Hepatic stellate cell (primary cell): Measurements from ENCODE around the gene ADCY5.

ENCODE experiments used
- DNase-seq: peaks from one replicate; pipeline ENCODE4 v3.0.0; 2011; ENCODE audit warnings: low spot score

Gene ADCY5

DNA sequence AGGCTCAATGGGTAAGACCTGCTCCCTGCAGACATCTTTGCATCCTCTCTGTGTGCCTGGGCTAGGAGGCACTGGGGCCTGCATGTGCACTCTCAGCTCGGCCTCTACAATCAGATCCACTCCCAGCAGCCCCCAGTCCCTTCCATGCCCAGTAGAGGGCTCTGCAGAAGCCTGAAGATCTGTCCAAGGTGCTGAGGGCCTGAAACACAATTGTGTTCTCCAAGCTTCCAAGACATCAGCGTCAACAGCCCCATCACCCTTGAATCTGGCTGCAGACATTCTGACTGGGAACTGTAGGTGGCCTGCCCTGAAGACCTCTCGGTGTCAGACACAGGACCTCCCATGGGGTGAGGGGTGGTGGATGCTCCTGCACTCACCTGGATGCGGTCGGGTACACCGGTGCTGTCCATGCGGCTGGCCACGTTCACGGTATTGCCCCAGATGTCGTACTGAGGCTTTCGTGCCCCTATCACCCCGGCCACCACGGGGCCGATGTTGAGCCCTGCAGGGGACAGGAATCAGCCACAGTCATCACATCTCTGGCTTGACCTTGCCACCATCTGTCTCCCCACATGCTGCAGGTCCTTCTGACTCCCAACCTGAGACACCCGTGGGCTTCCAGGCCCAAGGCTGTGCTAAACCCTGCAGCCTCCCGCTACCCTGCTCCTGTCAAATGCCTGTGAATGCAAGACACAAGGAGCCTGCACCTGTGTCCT lies 162.4 kb downstream of the ADCY5 start:
- peak; percentile 87 for DNase-seq

- no peak for DNase-seq
These were observed 163.0 kb downstream of the ADCY5 start for GRCh38 chr3:123285931-123286307.

GRCh38 chr3:123285479-123285878 lies 163.4 kb downstream of the ADCY5 start:
- DNase-seq: no peak

DNA sequence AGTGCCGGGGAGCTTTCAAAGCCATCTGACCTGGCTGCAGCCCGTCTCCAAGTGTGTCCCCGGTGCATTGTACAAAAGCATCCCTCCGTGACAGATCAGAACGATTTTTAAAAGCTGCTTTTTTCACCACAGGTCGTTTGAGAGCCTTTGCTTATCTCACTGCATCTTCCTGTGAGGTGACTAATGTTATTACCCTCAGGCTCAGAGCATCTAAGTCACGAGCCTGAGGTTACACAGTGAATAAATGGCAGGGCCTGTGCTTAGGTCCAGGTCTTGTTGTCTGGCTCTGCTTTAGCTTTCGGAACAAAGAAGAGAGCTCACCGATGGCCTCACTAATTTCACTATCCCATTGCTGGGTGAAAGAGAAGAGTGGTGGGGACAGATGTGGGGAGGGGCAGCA lies 163.8 kb downstream of the ADCY5 start:
- no peak for DNase-seq

DNA sequence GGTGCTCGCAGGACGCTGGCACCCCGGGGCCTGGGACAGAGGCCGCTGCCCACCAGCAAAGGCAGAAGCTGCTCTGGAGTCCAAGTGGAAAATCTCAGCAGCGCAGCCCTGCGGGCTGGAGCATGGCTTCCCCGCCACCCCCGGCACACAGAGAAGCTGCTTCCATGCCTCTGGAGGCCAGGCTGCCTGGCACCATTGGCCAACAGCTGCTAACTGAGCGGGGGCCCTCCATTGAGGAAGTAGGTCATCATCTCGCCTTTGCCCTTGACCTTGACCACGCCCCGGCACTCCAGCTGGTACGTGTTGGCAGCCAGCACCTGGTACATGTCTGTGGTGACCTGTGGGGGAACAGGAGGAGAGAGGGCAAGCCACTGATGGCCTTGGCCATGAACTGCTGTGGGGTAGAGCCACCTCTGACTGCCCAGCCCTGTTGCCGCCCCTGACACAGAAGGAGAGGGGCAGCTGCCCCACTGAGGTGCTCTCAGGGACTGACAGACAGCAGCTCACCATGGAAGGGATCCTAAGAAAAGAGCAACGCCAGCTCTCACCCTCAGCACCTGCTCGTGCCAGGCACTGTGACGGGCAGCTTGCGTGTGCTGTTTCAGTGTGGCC lies 164.4 kb downstream of the ADCY5 start:
- no peak for DNase-seq

DNA sequence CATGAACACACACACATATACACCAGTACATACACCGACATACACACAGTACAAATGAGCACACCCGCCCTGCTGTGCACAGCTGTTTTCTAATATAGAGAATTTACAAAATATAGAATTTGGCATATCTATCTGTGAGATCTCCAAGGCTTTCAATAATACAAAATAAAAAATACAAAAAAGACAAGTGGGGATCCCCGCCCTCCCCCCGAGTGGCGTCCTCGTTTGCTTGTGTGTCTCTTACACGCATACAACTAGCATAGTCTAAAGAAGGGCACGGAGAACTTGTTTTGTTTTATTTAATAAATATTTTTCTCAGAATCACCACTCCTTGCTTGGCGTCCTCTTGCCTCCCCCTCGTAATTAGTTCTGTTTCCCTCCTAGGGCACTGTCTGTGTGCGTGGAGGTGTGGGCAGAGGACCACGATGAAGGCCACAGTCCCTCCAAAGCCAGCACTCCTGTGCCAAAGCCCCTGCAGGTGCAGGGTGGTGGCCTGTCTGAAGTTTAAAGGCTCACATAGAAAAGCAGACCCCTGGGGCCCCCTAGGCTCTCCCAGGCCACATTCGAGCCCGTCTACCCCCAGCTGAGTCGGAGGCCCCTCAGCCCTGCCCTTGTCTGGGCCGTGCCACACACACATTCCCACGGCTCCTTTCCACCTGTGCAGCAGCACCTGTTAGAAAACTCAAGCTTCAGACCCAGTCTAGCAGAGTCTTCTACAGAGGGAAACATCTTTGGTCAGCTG lies 165.1 kb downstream of the ADCY5 start:
- no peak for DNase-seq

DNA sequence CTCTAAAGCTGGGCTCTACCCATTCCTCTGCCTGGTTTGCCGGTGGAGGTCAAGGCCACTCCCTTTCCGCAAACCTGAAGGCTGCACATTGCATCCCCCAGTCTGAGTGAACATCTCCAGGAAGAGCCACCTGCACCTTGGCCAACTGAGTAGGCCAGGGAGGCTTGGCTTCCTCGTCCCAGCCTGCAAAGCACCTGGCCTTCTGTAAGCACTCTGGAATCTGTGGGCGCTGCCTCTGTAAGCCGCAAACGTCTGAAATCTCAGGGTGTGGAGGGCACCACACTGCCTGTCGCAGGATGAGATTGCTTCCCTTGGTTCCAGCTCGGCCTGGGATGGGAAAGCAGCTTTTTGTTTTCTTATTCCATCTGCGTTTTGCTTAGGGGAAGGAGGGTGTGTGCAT lies 165.8 kb downstream of the ADCY5 start:
- DNase-seq: no peak

- no peak for DNase-seq
These were observed 166.4 kb downstream of the ADCY5 start for GRCh38 chr3:123282461-123282860.

DNA sequence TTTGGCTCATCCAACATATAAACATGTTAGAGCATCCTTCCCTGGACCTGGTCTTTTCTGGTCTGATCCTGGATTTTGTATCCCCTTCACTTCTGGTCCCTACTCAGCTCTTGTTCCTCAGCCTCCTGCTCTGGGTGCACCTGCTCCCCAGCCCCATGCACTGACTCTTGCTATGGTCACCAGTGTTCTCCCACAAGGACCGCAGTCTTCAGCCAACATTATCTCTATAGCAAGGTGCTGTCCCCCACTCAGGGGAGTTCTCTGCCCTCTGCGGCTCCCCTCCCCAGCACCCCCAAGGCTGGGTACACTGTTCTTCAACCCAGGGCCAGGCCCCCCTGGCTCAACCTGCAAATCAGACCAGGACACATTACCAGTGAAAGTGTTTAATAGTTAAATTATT lies 167.0 kb downstream of the ADCY5 start:
- no peak for DNase-seq

GRCh38 chr3:123281406-123281805 lies 167.5 kb downstream of the ADCY5 start:
- DNase-seq: no peak

DNA sequence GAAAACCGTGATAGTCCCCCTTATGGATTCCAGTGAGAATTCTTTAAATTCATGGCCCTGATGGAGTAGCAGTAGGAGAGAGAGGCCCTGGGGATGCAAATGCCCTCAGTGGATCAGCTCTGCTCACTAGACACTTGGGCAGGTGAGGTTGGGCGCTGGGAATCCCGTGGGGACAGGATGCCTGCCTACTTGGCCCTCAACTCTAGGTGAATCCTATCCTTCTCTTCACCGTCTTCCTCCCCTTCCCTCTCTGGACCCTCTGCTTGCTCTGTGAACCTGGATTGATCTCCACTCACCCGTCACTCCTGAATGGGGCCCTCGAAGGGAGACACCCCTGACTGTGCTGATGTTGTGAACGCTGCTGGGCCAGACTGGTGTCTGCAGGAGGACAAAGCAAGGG lies 169.8 kb downstream of the ADCY5 start:
- DNase-seq: no peak

GRCh38 chr3:123278446-123278845 lies 170.4 kb downstream of the ADCY5 start:
- DNase-seq: no peak

DNA sequence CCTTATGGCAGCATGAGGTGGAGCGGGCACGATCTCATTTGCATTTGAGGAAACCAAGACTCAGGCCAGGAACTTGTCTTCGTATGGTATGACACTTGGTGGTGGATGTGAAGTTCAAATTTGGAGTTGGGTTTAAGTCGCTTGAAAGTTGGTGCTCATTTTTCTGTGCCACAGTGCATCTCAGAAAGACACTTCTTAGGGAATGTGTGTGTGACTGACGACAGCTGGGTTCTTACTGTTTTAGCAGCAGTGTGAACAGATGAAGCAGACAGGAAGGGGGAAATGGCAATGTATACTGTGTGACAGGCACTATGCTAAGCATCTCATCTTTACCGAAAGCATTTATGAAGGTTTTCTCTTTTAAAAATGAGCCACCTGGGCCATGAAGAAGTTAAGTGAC lies 171.8 kb downstream of the ADCY5 start:
- no peak for DNase-seq

DNA sequence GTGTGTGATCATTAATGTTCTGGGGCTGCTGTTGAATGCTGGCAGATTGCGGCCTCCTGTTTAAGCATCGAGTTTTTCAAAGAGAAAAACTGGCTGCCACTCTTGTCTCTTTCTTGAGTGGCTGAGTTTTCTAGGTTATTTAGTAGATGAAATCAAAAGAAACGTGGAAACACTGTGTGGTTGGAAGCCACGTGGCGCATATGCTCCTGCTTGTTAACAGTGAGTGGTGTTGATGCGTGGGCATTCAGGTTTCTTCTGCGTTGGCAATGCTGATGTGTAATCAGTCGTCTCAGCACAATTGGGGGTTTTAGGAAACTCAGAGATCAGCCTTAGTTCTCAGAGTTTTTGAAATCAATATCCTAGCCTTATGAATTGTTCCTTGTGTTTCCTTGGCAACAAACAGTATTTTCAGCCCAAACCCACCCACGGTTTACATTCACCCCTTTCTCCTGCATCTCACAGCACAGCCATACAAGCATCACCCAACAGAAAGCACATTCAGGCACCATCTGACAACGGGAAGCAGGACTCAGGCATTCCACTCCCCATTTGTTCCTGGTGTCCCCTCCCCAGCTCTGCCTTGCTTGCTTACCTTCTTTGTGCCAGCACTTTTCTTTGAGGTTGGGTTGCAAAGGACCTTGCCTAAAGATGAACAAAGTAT lies 172.4 kb downstream of the ADCY5 start:
- DNase-seq: no peak

DNA sequence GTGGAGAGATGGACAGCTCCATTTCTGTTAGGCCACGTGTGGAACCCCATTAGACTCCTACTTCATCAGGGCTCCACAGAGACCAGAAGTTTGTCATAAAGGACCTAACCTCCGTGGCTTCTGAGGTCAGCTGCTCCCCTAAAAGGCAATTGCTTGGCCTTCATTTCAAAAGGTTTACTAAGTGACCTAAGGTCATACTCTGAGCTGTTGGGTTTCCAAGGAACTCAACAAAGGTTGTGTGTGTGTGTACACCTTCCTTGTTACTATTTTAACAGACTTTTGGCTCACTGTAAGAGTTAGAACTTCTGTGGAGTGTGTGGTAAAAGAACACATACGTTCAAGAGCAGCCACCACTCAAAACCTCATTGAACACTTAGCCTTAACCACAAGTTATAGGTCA lies 173.2 kb downstream of the ADCY5 start:
- DNase-seq: no peak

DNA sequence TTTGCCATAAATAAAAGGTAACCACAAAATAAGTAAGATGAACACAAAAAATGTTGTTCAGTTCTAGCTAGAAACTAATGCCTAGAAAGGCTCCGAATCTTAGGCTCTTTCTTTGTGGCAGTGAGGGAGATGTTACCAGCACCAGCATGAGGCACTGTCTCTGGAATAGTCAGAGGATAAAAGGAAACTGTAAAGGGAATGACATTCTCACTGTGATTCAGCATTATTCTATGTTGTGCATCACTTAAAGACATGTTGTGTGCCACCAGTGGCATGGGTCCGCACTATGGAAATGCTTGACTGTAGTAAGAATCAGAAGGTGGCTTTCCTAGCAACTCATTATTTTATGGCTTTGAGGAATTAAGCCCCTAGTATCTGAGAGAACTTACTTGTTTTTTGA lies 176.3 kb downstream of the ADCY5 start:
- no peak for DNase-seq

GRCh38 chr3:123271466-123272159 lies 177.3 kb downstream of the ADCY5 start:
- no peak for DNase-seq

DNA sequence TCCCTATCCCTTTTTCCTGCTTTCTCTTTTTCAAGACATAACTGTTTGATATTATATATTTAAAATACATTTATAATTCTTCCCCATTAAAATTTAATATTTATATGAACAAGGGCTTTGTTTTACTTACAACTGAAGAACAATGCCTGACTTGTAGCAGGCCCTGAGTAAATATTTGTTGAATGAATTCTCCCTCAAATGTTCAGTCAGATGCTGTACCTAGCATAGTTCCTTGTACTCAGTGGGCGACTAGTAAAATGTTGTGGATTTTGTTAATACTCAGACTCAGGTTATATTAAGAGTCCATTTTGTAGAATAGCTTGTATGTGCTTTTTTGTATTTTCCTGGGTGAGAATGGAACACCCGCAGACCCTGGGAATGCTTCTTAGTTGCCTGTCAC lies 178.1 kb downstream of the ADCY5 start:
- DNase-seq: no peak

DNA sequence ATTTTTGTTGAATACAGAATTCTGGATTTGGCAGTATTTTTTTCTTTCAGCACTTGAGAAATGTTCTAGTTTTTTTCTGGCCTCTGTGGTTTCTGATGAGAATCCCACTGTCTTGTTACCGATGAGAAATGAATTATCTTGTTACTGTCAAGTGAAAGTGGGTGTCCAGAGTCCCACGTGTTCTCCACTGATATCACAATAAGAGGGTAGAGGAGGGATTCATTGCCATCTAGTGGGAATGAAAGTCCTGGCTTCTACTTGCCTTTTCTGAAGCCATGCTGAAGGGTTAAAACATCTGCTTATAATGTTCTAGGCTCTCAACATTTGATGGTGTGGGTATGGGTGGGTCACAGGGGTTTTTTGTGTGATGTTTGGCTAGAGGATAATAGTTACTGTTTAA lies 181.1 kb downstream of the ADCY5 start:
- DNase-seq: no peak

DNA sequence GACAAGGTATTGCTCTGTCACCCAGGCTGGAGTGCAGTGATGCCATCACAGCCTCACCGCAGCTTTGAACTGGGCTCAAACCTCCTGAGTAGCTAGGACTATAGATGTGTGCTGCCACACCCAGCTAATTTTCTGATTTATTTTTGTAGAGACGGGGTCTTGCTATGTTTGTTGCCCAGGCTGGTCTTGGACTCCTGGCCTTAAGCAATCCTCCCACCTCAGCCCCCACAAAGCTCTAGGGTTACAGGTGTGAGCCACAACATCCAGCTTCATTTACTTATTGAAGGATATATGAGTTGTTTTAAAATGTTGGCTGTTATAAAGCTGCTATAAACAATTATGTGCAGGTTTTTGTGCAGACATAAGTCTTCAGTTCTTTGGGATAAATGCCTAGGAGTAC lies 184.9 kb downstream of the ADCY5 start:
- DNase-seq: no peak

GRCh38 chr3:123262868-123263267 lies 186.0 kb downstream of the ADCY5 start:
- DNase-seq: no peak

GRCh38 chr3:123262226-123262625 lies 186.7 kb downstream of the ADCY5 start:
- no peak for DNase-seq
